ENCODE measurements around the gene DST.
"Not testable (repeated sequence)": the region's sequence is repeated elsewhere in the genome, so short reads cannot be mapped to it uniquely, and the experiment has no call there.

The DST gene

DNA sequence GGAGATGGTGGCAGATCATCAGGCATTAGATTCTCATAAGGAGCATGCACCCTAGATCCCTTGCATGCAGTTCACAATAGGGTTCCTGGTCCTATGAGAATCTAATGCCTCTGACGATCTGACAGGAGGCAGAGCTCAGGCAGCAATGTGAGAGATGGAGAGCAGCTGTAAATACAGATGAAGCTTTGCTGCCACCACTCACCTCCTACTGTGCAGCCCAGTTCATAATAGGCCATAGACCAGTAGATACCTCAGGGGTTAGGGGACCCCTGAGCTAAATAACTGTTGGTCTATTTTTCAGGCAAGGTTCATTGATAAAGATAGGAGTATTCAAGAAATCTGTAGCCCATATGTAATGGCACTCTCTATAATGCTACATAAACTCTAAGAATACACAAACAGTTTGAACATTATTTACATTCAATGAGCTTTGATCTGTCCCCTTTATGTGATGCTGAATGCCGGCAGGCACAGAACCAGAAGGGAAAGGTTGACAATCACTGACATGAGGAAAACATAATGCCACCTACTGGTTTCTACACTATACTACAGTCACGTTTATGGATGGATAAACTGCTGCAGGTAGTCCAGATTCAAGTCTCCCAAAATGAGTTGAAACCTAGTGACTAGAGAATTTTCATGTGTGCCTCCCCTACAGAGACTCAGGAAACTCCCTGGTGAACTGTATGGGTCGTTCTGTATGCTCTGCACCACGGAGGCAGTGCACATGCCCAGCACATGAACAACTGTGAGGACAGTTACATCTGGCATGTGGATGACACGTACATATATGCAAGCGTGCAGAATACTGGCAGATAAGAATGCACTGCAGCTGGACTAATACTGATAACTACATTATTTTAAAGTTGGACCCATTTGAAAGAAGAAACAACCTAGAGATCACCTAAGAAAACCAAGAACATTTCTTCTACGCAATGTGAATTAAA is 72.0 kb downstream of the DST start:
- DNase-seq (ENCODE audit: low spot score), result peak; percentile 60

- no peak for DNase-seq (ENCODE audit: low spot score)
These were observed 75.2 kb downstream of the DST start for GRCh38 chr6:56567501-56567900.

GRCh38 chr6:56562730-56563129 is 80.0 kb downstream of the DST start:
- not testable (repeated sequence) for DNase-seq (ENCODE audit: low spot score)

- no peak for DNase-seq (ENCODE audit: low spot score)
These were observed 85.7 kb downstream of the DST start for GRCh38 chr6:56556751-56557540.

DNA sequence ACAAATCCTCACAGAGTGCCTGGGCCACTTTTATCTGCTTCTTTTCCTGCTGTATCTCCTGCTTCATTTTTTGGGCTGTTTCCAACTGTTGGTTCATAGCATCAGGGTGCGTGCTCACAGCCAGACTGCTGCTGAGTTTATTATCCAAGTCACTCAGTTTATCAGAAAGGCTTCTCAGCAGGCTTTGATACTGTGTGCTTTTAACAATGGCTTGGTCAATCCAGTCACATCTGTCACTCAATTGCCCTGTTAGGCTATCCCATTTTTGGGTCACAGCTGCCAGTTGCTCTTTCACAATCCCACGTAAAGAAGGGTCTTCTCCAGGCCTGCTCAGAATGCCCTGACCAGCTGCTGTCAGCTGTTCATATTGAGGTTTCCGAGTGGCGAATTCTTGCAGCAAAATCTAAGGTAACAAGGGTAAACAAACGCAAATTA is 87.2 kb downstream of the DST start:
- no peak for DNase-seq (ENCODE audit: low spot score)

GRCh38 chr6:56552187-56553130 is 90.2 kb downstream of the DST start:
- no peak for DNase-seq (ENCODE audit: low spot score)

GRCh38 chr6:56551409-56552120 is 91.1 kb downstream of the DST start:
- DNase-seq (ENCODE audit: low spot score), result no peak

DNA sequence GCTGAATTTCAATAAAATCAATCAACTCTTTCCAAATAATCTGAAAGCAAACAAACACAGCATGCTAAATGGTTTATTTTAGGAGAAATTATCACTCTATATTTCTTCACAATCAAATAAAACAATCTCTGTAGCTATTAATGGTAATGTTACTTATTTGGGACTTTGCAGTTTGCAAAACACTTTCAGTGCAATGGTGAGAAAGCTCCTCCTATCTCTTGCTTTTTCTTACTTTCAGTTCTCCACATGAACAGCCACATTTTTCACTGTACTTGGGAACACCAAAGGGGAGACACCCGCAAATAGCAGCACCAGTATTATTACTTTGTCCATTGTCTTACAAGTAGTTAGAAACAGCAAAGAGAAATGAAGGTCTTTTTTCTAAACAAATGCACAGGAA is 92.4 kb downstream of the DST start:
- DNase-seq (ENCODE audit: low spot score), result no peak

DNA sequence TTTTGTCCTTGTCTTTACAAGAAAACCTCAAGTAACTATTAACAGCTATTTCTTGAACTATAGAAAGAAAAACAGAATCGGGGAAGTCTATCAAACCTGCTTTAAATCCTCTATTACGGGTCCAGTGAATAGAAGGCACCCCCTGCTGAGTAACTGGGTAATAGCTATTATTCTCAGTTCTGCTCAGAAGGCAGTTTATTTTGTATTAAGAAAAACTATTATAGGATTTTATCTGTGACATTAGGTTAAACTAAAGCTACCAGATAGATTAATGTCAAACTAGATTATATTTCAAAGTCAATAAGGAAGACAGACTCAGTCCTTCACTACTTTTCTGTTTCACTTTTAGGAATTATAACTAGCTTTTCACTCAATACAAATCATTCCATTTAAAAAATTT is 93.7 kb downstream of the DST start:
- DNase-seq (ENCODE audit: low spot score), result no peak

- DNase-seq (ENCODE audit: low spot score), result no peak
These were observed 95.0 kb downstream of the DST start for GRCh38 chr6:56547687-56548086.

- DNase-seq (ENCODE audit: low spot score), result peak; percentile 80
These were observed 100.0 kb downstream of the DST start for GRCh38 chr6:56542364-56543331.

DNA sequence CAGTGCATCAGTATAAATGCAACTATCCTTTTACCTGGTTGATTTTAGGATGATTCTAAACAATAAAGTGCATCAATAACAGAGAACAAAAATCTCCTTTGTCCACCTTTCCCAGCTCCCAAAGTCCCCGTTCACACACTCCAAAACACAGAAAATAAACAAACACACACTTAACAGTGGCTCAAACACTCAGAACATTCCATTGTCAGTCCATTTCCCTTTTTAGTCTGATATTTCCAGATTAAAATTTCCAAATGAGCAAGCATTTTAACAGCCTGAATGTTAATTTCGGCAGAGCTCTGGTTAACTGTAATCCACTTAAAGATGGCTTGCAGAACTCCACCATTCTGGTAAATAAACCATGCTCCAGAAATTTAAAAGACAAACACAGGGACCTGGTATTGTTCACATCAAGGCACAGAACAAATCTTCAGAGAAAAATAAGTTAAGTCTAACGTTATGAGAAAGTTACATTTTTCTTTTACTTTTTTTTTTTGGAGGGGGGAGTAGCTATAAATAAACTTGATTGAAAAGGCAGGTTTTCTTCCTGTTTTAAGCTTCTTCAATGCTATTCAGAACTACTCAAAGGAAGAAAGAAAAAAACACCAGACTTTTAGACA is 100.8 kb downstream of the DST start:
- no peak for DNase-seq (ENCODE audit: low spot score)

DNA sequence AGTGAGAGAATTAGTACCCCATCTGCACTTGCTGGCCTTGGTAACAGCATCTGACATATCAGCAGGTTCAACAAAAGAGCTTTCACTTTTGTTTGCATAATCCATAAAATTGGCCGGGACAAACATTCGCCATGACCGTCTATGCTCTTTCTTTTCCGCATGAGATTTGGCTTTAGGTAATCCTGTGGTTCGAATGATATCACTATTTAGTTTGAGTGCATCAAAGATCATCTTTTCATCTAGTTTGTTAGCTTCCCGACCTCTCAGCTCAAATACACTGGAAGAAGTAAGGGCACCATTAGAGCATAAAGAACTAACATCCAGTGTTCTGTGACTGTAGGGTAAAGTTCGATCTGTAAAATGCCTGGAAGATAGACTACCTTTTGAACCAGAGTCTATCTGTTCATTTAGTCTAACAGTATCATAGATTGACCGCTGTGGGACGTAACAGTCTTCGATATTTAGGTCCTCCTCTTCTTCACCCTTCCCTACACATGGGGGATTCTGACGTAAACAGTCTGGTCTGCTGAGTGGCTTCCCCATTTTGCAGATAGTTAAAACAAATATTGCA is 101.6 kb downstream of the DST start:
- DNase-seq (ENCODE audit: low spot score), result no peak

DNA sequence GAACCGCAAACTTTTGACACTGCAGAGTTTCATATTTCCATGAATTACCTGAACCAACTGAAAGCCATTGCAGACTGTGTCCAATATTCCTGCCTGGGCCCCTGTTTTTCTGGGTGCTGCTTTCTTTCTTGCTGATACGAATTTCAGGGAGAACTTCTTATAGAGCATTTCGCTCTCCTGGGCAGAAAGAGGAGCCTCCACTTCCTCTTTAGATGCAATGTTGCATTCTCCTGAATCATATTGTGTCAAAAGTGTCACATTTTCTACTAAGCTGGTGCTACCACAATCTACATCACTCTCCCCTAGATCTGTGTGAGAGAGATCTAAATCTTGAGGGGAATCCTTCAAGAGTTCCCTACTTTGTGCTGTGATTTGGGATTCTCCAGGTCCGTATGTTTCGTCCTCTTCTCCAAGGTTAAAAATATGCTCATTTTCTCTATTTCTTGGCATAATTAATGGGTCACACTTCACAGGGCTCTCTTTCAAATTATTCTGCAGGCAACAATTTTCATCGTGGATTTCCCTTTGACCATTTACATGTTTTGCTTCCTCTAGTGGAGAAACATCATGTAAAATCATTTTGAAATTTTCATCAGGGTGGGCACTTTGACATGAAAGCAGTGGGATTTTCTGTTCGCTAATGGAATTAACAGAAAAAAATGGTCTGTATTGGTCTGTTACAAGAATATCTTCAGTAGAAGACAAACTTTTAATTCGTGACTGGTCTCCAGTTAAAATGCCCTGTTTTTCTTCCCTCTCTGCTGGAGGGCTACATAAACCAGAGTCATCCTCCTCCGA is 102.3 kb downstream of the DST start:
- DNase-seq (ENCODE audit: low spot score), result no peak

- no peak for DNase-seq (ENCODE audit: low spot score)
These were observed 103.1 kb downstream of the DST start for GRCh38 chr6:56539527-56540105.

GRCh38 chr6:56538851-56539250 is 103.8 kb downstream of the DST start:
- DNase-seq (ENCODE audit: low spot score), result no peak

GRCh38 chr6:56537223-56537770 is 105.4 kb downstream of the DST start:
- no peak for DNase-seq (ENCODE audit: low spot score)

GRCh38 chr6:56536536-56536935 is 106.2 kb downstream of the DST start:
- no peak for DNase-seq (ENCODE audit: low spot score)
